ENCODE data around the gene DCDC2. TPM values are rescaled to one million over a fixed set of nuclear protein-coding genes. Genes with fewer than 3 reads are reported as not detected.

Gene DCDC2
- total RNA-seq, 1 experiment from 2014 or later: 1.8 TPM

DNA sequence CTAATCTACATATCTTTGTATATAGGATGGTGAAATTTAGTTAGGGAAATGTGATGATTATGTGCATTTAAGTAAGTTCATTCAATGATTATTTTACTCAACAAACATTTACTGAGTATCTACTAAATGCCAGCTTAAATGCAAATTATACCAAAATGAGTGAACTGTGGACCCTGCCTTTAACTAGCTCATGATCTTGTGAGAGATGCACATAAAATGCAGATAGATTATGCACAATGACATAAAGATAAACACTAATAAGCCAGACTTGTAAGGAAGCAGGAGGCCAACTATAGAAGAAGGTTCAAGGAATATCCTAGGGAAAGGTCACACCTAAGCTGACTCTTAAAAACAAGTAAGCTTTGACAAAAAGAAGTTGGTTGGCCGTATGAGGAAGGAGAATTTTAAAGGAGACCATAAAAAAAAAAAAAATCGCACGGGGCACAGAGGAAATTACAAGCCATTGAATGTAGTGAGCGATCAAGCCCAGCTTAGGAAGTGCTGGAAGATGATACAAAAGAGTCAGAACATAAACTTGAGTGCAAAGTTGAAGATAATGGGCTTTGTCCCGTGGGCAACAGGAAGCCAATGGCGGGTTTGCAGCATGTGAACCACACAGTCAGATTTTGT is 123.9 kb downstream of the DCDC2 start:
- DNase-seq (ENCODE audit: low spot score): no peak
- peaks cover 5% of the 10 kb centered on the region for H3K4me1 Mint-ChIP-seq
- H3K9me3 Mint-ChIP-seq: peaks cover 16% of the 10 kb centered on the region
- no peak overlapping the region for H3K4me3 Mint-ChIP-seq
- ChIA-PET POLR2A (no interaction called here), CTCF (no interaction called here)
- H3K36me3 Mint-ChIP-seq: peaks cover 7% of the 10 kb centered on the region
- H3K27ac Mint-ChIP-seq: no peak overlapping the region
- no peak for ATAC-seq
- TF ChIP-seq ZNF423 (CRISPR knock-in tag; IDR thresholded peaks at IDR 0.05): no peak
- no peak for TF ChIP-seq CREB1 (CRISPR knock-in tag; IDR thresholded peaks at IDR 0.05)
- H3K27me3 Mint-ChIP-seq (ENCODE audit: low read depth): peaks cover 5% of the 10 kb centered on the region

DNA sequence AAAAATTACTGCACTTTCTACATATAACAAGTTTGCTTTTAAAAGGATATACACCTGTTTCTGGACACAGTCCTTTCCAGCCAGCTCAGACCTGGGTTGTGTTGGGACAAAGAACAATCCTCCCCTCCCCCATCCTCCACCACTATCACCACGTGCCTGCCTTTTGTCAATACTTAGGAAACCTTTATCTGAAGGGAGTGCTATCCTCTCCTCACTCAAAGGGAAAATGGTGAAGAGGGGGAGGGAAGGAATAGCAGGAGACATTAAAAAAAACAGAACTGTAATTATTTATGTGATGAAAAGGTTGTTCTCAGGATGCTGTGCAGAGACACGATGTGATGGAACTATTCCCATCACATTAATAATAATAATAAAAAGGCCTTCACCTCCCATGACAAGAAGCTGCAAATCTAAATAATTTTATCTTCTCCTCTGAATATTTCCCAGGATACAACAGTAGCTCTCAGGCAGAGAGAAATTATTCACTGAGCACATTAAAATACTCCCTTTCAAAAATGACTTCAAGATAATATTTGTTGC is 126.4 kb downstream of the DCDC2 start:
- H3K36me3 Mint-ChIP-seq: no peaks in the 10 kb centered on the region
- H3K4me3 Mint-ChIP-seq: no peak overlapping the region
- H3K9me3 Mint-ChIP-seq: no peaks in the 10 kb centered on the region
- DNase-seq (ENCODE audit: low spot score) (no peak), ATAC-seq (no peak)
- no peaks in the 10 kb centered on the region for H3K27me3 Mint-ChIP-seq (ENCODE audit: low read depth)
- ChIA-PET POLR2A (no interaction called here), CTCF (no interaction called here)
- H3K4me1 Mint-ChIP-seq: peaks cover 27% of the 10 kb centered on the region
- TF ChIP-seq CREB1 (CRISPR knock-in tag; IDR thresholded peaks at IDR 0.05) (no peak), NFATC4 (CRISPR knock-in tag; IDR thresholded peaks at IDR 0.05) (no peak)
- TF ChIP-seq, protein P1, sequence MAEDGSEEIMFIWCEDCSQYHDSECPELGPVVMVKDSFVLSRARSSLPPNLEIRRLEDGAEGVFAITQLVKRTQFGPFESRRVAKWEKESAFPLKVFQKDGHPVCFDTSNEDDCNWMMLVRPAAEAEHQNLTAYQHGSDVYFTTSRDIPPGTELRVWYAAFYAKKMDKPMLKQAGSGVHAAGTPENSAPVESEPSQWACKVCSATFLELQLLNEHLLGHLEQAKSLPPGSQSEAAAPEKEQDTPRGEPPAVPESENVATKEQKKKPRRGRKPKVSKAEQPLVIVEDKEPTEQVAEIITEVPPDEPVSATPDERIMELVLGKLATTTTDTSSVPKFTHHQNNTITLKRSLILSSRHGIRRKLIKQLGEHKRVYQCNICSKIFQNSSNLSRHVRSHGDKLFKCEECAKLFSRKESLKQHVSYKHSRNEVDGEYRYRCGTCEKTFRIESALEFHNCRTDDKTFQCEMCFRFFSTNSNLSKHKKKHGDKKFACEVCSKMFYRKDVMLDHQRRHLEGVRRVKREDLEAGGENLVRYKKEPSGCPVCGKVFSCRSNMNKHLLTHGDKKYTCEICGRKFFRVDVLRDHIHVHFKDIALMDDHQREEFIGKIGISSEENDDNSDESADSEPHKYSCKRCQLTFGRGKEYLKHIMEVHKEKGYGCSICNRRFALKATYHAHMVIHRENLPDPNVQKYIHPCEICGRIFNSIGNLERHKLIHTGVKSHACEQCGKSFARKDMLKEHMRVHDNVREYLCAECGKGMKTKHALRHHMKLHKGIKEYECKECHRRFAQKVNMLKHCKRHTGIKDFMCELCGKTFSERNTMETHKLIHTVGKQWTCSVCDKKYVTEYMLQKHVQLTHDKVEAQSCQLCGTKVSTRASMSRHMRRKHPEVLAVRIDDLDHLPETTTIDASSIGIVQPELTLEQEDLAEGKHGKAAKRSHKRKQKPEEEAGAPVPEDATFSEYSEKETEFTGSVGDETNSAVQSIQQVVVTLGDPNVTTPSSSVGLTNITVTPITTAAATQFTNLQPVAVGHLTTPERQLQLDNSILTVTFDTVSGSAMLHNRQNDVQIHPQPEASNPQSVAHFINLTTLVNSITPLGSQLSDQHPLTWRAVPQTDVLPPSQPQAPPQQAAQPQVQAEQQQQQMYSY (CRISPR knock-in tag; IDR thresholded peaks at IDR 0.05): no peak
- TF ChIP-seq, protein P2, sequence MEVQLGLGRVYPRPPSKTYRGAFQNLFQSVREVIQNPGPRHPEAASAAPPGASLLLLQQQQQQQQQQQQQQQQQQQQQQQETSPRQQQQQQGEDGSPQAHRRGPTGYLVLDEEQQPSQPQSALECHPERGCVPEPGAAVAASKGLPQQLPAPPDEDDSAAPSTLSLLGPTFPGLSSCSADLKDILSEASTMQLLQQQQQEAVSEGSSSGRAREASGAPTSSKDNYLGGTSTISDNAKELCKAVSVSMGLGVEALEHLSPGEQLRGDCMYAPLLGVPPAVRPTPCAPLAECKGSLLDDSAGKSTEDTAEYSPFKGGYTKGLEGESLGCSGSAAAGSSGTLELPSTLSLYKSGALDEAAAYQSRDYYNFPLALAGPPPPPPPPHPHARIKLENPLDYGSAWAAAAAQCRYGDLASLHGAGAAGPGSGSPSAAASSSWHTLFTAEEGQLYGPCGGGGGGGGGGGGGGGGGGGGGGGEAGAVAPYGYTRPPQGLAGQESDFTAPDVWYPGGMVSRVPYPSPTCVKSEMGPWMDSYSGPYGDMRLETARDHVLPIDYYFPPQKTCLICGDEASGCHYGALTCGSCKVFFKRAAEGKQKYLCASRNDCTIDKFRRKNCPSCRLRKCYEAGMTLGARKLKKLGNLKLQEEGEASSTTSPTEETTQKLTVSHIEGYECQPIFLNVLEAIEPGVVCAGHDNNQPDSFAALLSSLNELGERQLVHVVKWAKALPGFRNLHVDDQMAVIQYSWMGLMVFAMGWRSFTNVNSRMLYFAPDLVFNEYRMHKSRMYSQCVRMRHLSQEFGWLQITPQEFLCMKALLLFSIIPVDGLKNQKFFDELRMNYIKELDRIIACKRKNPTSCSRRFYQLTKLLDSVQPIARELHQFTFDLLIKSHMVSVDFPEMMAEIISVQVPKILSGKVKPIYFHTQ (CRISPR knock-in tag; IDR thresholded peaks at IDR 0.05): no peak
- no peak overlapping the region for H3K27ac Mint-ChIP-seq

DNA sequence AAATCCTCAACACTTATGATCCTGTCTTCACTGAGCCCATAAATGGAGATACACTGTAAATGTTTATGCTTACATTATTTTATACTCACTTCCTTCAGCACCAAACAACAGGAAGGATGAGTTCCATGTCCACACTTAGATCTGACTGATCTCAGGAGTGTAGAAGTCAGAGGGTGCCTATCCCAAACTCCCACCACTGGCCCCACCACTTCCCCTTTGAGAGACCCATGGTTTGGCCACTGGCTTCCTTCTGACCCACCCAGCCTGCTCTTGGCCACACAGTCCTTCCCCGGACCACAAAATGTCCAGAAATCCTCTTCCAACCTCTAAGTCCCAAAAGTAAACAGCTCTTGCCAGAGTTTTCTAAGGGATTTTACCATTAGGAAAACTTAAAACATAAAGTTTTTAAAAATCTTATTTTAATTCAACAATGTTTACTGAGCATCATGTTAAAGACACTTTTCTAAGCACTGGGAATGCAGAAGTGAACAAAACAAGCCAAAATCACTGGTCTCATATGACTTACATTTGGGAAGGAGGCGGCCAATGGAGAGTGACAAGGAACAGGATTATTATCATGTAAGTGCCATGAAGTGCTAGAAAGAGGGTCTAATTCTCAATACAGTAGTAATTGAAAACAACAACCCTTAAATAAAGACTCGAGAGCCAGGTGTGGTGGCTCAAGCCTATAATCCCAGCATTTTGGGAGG is 128.0 kb downstream of the DCDC2 start:
- no peak for TF ChIP-seq SMAD3 (CRISPR knock-in tag; IDR thresholded peaks at IDR 0.05; ENCODE audit: borderline replicate concordance)
- no peak for TF ChIP-seq RELA (CRISPR knock-in tag; IDR thresholded peaks at IDR 0.05; ENCODE audit: borderline replicate concordance)
- TF ChIP-seq, protein P3, sequence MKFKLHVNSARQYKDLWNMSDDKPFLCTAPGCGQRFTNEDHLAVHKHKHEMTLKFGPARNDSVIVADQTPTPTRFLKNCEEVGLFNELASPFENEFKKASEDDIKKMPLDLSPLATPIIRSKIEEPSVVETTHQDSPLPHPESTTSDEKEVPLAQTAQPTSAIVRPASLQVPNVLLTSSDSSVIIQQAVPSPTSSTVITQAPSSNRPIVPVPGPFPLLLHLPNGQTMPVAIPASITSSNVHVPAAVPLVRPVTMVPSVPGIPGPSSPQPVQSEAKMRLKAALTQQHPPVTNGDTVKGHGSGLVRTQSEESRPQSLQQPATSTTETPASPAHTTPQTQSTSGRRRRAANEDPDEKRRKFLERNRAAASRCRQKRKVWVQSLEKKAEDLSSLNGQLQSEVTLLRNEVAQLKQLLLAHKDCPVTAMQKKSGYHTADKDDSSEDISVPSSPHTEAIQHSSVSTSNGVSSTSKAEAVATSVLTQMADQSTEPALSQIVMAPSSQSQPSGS (CRISPR knock-in tag; IDR thresholded peaks at IDR 0.05; ENCODE audit: borderline replicate concordance, low read depth): no peak
- no peak for TF ChIP-seq ZNF232 (CRISPR knock-in tag; IDR thresholded peaks at IDR 0.05)
- no peak for TF ChIP-seq KAT7 (CRISPR knock-in tag; IDR thresholded peaks at IDR 0.05; ENCODE audit: borderline replicate concordance)
- TF ChIP-seq, protein P4, sequence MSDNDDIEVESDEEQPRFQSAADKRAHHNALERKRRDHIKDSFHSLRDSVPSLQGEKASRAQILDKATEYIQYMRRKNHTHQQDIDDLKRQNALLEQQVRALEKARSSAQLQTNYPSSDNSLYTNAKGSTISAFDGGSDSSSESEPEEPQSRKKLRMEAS (CRISPR knock-in tag; IDR thresholded peaks at IDR 0.05): no peak
- no peak for TF ChIP-seq ZNF396 (CRISPR knock-in tag; IDR thresholded peaks at IDR 0.05; ENCODE audit: borderline replicate concordance)
- TF ChIP-seq NFE2L1 (CRISPR knock-in tag; IDR thresholded peaks at IDR 0.05): no peak
- TF ChIP-seq, protein P5, sequence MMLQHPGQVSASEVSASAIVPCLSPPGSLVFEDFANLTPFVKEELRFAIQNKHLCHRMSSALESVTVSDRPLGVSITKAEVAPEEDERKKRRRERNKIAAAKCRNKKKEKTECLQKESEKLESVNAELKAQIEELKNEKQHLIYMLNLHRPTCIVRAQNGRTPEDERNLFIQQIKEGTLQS (CRISPR knock-in tag; conservative IDR thresholded peaks at IDR 0.05): no peak
- no peak for TF ChIP-seq ZNF317 (CRISPR knock-in tag; IDR thresholded peaks at IDR 0.05; ENCODE audit: borderline replicate concordance, low read depth)
- no peak for TF ChIP-seq CREM (CRISPR knock-in tag; IDR thresholded peaks at IDR 0.05)
- TF ChIP-seq ESRRA (CRISPR knock-in tag; IDR thresholded peaks at IDR 0.05; ENCODE audit: borderline replicate concordance): no peak
- TF ChIP-seq ELF4 (CRISPR knock-in tag; IDR thresholded peaks at IDR 0.05; ENCODE audit: low read depth): no peak
- TF ChIP-seq ZNF121 (CRISPR knock-in tag; IDR thresholded peaks at IDR 0.05): no peak
- Mint-ChIP-seq H3K9me3 (no peaks in the 10 kb centered on the region), H3K27ac (no peak overlapping the region), H3K36me3 (no peaks in the 10 kb centered on the region), H3K4me3 (no peak overlapping the region), H3K4me1 (peaks cover 27% of the 10 kb centered on the region), H3K27me3 (ENCODE audit: low read depth) (no peaks in the 10 kb centered on the region)
- POLR2A ChIA-PET: no interaction called here
- no peak for ATAC-seq
- DNase-seq (ENCODE audit: low spot score): no peak
- CTCF ChIA-PET: no interaction called here
